Naive B cell (primary cell): ENCODE measurements around the gene PAPOLB. TPM values are rescaled to one million over a fixed set of nuclear protein-coding genes. Genes with fewer than 3 reads are reported as not detected.

Source experiments
- ATAC-seq, 2 donors: fragments of 150-1000 bp; cut with Tn5 transposase; 2 replicates each; pipeline ENCODE4 v1.10.0; 2021; ENCODE audit warnings: low read depth in 2 of 2, mild to moderate bottlenecking in 2 of 2, moderate library complexity in 2 of 2
- DNase-seq: peaks from one replicate; pipeline ENCODE4 v3.0.0; 2022
- H3K27ac Mint-ChIP-seq, 6 donors: one replicate each; pipeline ENCODE4 v1.8.0; 2020 to 2022; ENCODE audit warnings: mild to moderate bottlenecking in 6 of 6, mixed read lengths in 6 of 6, moderate library complexity in 5 of 6, inconsistent platforms in 2 of 6
- H3K27me3 Mint-ChIP-seq, 3 donors: one replicate each; pipeline ENCODE4 v1.8.0; 2021 to 2022; ENCODE audit warnings: mixed read lengths in 3 of 3, mild to moderate bottlenecking in 1 of 3
- H3K36me3 Mint-ChIP-seq, 2 donors: one replicate each; pipeline ENCODE4 v1.8.0; 2020 to 2022; ENCODE audit warnings: mixed read lengths in 2 of 2, inconsistent platforms in 1 of 2, mild to moderate bottlenecking in 1 of 2
- H3K4me1 Mint-ChIP-seq, 3 donors: one replicate each; pipeline ENCODE4 v1.8.0; 2020 to 2022; ENCODE audit warnings: mixed read lengths in 3 of 3, inconsistent platforms in 1 of 3, mild to moderate bottlenecking in 1 of 3, moderate library complexity in 1 of 3
- H3K4me3 Mint-ChIP-seq, 8 donors: one replicate each; pipeline ENCODE4 v1.8.0; 2020 to 2022; ENCODE audit warnings: mild to moderate bottlenecking in 8 of 8, mixed read lengths in 8 of 8, moderate library complexity in 8 of 8, inconsistent platforms in 2 of 8
- H3K9me3 Mint-ChIP-seq, 7 donors: one replicate each; pipeline ENCODE4 v1.8.0; 2020 to 2022; ENCODE audit warnings: mixed read lengths in 7 of 7, mild to moderate bottlenecking in 5 of 7, inconsistent platforms in 2 of 7, moderate library complexity in 1 of 7
- polyA plus RNA-seq, 6 donors: library from polyadenylated mRNA; unstranded; fragments of 300-500 nt; fragmentation: Illumina TruSeq; gene quantifications; one replicate each; pipeline ENCODE4 v1.2.3, GENCODE V29; 2021; ENCODE audit warnings: low read depth in 6 of 6

Gene PAPOLB
- polyA plus RNA-seq, 6 donors from 2014 or later, result not detected

- H3K27ac Mint-ChIP-seq, result no peak overlapping the region
- DNase-seq (no peak), ATAC-seq (no peak)
- peaks cover 9 to 14% (median 11%) of the 10 kb centered on the region in 3 donors for H3K4me1 Mint-ChIP-seq
- no peaks in the 10 kb centered on the region for H3K36me3 Mint-ChIP-seq
- no peak overlapping the region for H3K4me3 Mint-ChIP-seq
- H3K27me3 Mint-ChIP-seq, result peaks cover 53 to 67% (median 57%) of the 10 kb centered on the region in 3 donors
- H3K9me3 Mint-ChIP-seq, result peaks cover 0 to 3% (median 0%) of the 10 kb centered on the region in 7 donors
Measured at GRCh38 chr7:4885317-4885807, 23.5 kb upstream of the PAPOLB start.

GRCh38 chr7:4884164-4884563 lies 22.3 kb upstream of the PAPOLB start:
- Mint-ChIP-seq H3K4me3 (peak overlapping the region in 5 of 8 donors; percentile 42 to 74 (median 54)), H3K9me3 (peaks cover 0 to 3% (median 0%) of the 10 kb centered on the region in 7 donors), H3K27me3 (peaks cover 49 to 69% (median 59%) of the 10 kb centered on the region in 3 donors), H3K36me3 (no peaks in the 10 kb centered on the region), H3K4me1 (peaks cover 9 to 14% (median 11%) of the 10 kb centered on the region in 3 donors), H3K27ac (no peak overlapping the region)
- DNase-seq, result no peak
- no peak for ATAC-seq

- Mint-ChIP-seq H3K27ac (peak within 1 kb of the TSS in 1 of 6 donors; percentile 4), H3K27me3 (peaks cover 46 to 66% (median 53%) of the 10 kb centered on the region in 3 donors), H3K4me1 (peaks cover 9 to 14% (median 11%) of the 10 kb centered on the region in 3 donors), H3K4me3 (peak within 1 kb of the TSS; percentile 24 to 76 (median 72)), H3K36me3 (no peaks in the 10 kb centered on the region), H3K9me3 (peaks cover 0 to 3% (median 0%) of the 10 kb centered on the region in 7 donors)
- DNase-seq, result peak; percentile 62
- peak; percentile 86 to 88 for ATAC-seq
Measured at GRCh38 chr7:4883372-4884144, 21.7 kb upstream of the PAPOLB start, which contains the start of gene RADIL. Gene RADIL (minus strand): TSS chr7:4883716. CDS start chr7:4878139, 5,577 bp downstream.

- peaks cover 9 to 14% (median 11%) of the 10 kb centered on the region in 3 donors for H3K4me1 Mint-ChIP-seq
Measured at GRCh38 chr7:4883033-4883371, 21.2 kb upstream of the PAPOLB start.

GRCh38 chr7:4882169-4883032 lies 20.6 kb upstream of the PAPOLB start:
- Mint-ChIP-seq H3K4me1 (peaks cover 9 to 14% (median 11%) of the 10 kb centered on the region in 3 donors), H3K27ac (peak overlapping the region in 2 of 6 donors; percentile 4 to 37), H3K4me3 (peak overlapping the region; percentile 24 to 76 (median 70)), H3K27me3 (peaks cover 44 to 68% (median 55%) of the 10 kb centered on the region in 3 donors), H3K36me3 (no peaks in the 10 kb centered on the region), H3K9me3 (peaks cover 0 to 3% (median 0%) of the 10 kb centered on the region in 7 donors)
- ATAC-seq (no peak), DNase-seq (no peak)

More at GRCh38 chr7:4883033-4883371, 21.2 kb upstream of the PAPOLB start:
- H3K9me3 Mint-ChIP-seq, result peaks cover 0 to 3% (median 0%) of the 10 kb centered on the region in 7 donors
- no peak for ATAC-seq
- DNase-seq, result no peak
- H3K36me3 Mint-ChIP-seq, result no peaks in the 10 kb centered on the region
- peak overlapping the region; percentile 24 to 76 (median 70) for H3K4me3 Mint-ChIP-seq
- no peak overlapping the region for H3K27ac Mint-ChIP-seq
- peaks cover 46 to 66% (median 54%) of the 10 kb centered on the region in 3 donors for H3K27me3 Mint-ChIP-seq

- no peak for DNase-seq
- Mint-ChIP-seq H3K9me3 (peaks cover 0 to 3% (median 0%) of the 10 kb centered on the region in 7 donors), H3K27me3 (peaks cover 24 to 47% (median 44%) of the 10 kb centered on the region in 3 donors), H3K4me1 (peaks cover 9 to 14% (median 11%) of the 10 kb centered on the region in 3 donors), H3K4me3 (peak overlapping the region in 2 of 8 donors; percentile 61 to 62), H3K36me3 (no peaks in the 10 kb centered on the region), H3K27ac (peak overlapping the region in 1 of 6 donors; percentile 63)
- no peak for ATAC-seq
Measured at GRCh38 chr7:4880218-4880617, 18.4 kb upstream of the PAPOLB start.

- Mint-ChIP-seq H3K27ac (no peak overlapping the region), H3K27me3 (peaks cover 22 to 42% (median 37%) of the 10 kb centered on the region in 3 donors), H3K36me3 (no peaks in the 10 kb centered on the region), H3K4me3 (no peak overlapping the region), H3K9me3 (peaks cover 0 to 3% (median 0%) of the 10 kb centered on the region in 7 donors), H3K4me1 (peaks cover 9 to 14% (median 11%) of the 10 kb centered on the region in 3 donors)
- ATAC-seq, result no peak
- DNase-seq, result no peak
Measured at GRCh38 chr7:4879396-4880081, 17.7 kb upstream of the PAPOLB start.

GRCh38 chr7:4878336-4879335 lies 16.8 kb upstream of the PAPOLB start:
- H3K27me3 Mint-ChIP-seq, result peaks cover 18 to 37% (median 29%) of the 10 kb centered on the region in 3 donors

GRCh38 chr7:4876586-4876985 lies 14.8 kb upstream of the PAPOLB start:
- Mint-ChIP-seq H3K9me3 (no peaks in the 10 kb centered on the region), H3K4me1 (peaks cover 0 to 3% (median 0%) of the 10 kb centered on the region in 3 donors), H3K4me3 (no peak overlapping the region), H3K36me3 (no peaks in the 10 kb centered on the region), H3K27ac (no peak overlapping the region), H3K27me3 (peaks cover 5 to 44% (median 32%) of the 10 kb centered on the region in 3 donors)
- ATAC-seq (no peak), DNase-seq (no peak)

More at GRCh38 chr7:4878336-4879335, 16.8 kb upstream of the PAPOLB start:
- Mint-ChIP-seq H3K27ac (no peak overlapping the region), H3K36me3 (no peaks in the 10 kb centered on the region), H3K4me3 (no peak overlapping the region), H3K4me1 (peaks cover 9 to 14% (median 11%) of the 10 kb centered on the region in 3 donors), H3K9me3 (no peaks in the 10 kb centered on the region)
- DNase-seq (no peak), ATAC-seq (no peak)

- H3K4me1 Mint-ChIP-seq, result peaks cover 0 to under 1% (median 0%) of the 10 kb centered on the region in 3 donors
- no peak overlapping the region for H3K27ac Mint-ChIP-seq
- no peak overlapping the region for H3K4me3 Mint-ChIP-seq
- peaks cover 9 to 52% (median 39%) of the 10 kb centered on the region in 3 donors for H3K27me3 Mint-ChIP-seq
- no peaks in the 10 kb centered on the region for H3K9me3 Mint-ChIP-seq
- DNase-seq (no peak), ATAC-seq (no peak)
- H3K36me3 Mint-ChIP-seq, result no peaks in the 10 kb centered on the region
Measured at GRCh38 chr7:4875391-4875790, 13.6 kb upstream of the PAPOLB start.

- peaks cover 11 to 43% (median 42%) of the 10 kb centered on the region in 3 donors for H3K27me3 Mint-ChIP-seq
- no peaks in the 10 kb centered on the region for H3K36me3 Mint-ChIP-seq
- H3K9me3 Mint-ChIP-seq, result peaks cover 0 to 4% (median 0%) of the 10 kb centered on the region in 7 donors
- no peak overlapping the region for H3K27ac Mint-ChIP-seq
- ATAC-seq (no peak), DNase-seq (no peak)
- no peaks in the 10 kb centered on the region for H3K4me1 Mint-ChIP-seq
- H3K4me3 Mint-ChIP-seq, result no peak overlapping the region
Measured at GRCh38 chr7:4873071-4873944, 11.5 kb upstream of the PAPOLB start.
